H9 (cell line): ENCODE data around the gene TRABD2B. TPM values are rescaled to one million over a fixed set of nuclear protein-coding genes. Genes with fewer than 3 reads are reported as not detected.

Experiments used
- DNase-seq: peaks from one replicate; pipeline ENCODE4 v3.0.0-alpha.2; 2017
- H2AFZ ChIP-seq: one replicate; pipeline ENCODE4 v1.6.1; 2013; ENCODE audit warnings: mild to moderate bottlenecking, low read length, control low read depth, moderate library complexity
- H2AK5ac ChIP-seq: 2 replicates; pipeline ENCODE4 v1.6.1; 2013; ENCODE audit warnings: low read length, control low read depth, mixed read lengths; ENCODE audit not compliant: insufficient read length
- H2BK120ac ChIP-seq: one replicate; pipeline ENCODE4 v1.6.1; 2013; ENCODE audit warnings: low read depth, mild to moderate bottlenecking, low read length, control low read depth, inconsistent platforms; ENCODE audit not compliant: poor library complexity, severe bottlenecking
- H2BK12ac ChIP-seq: 2 replicates; pipeline ENCODE4 v1.6.1; 2013; ENCODE audit warnings: low read length, control low read depth, mixed read lengths, low read depth; ENCODE audit not compliant: insufficient read length
- H2BK15ac ChIP-seq: 2 replicates; pipeline ENCODE4 v1.6.1; 2013; ENCODE audit warnings: low read depth, low read length, control low read depth
- H2BK20ac ChIP-seq: one replicate; pipeline ENCODE4 v1.6.1; 2013; ENCODE audit warnings: low read depth, mild to moderate bottlenecking, low read length, control low read depth, inconsistent platforms; ENCODE audit not compliant: poor library complexity, severe bottlenecking
- H2BK5ac ChIP-seq: 2 replicates; pipeline ENCODE4 v1.6.1; 2013; ENCODE audit warnings: low read length, control low read depth, mixed read lengths; ENCODE audit not compliant: insufficient read length
- H3K14ac ChIP-seq: 2 replicates; pipeline ENCODE4 v1.6.1; 2013; ENCODE audit warnings: low read length, control low read depth; ENCODE audit not compliant: insufficient read depth
- H3K18ac ChIP-seq: 2 replicates; pipeline ENCODE4 v1.6.1; 2013; ENCODE audit warnings: low read depth, mild to moderate bottlenecking, mixed read lengths, low read length, control low read depth; ENCODE audit not compliant: insufficient read length
- H3K23ac ChIP-seq: 2 replicates; pipeline ENCODE4 v1.6.1; 2013; ENCODE audit warnings: low read length, control low read depth, mixed read lengths, low read depth; ENCODE audit not compliant: insufficient read length
- H3K23me2 ChIP-seq: 2 replicates; pipeline ENCODE4 v1.6.1; 2013; ENCODE audit warnings: low read depth, mild to moderate bottlenecking, mixed read lengths, low read length, control low read depth; ENCODE audit not compliant: insufficient read length, poor library complexity, severe bottlenecking
- H3K27ac ChIP-seq: 2 replicates; pipeline ENCODE4 v1.5.1; 2013; ENCODE audit warnings: low read length, control low read depth, mixed read lengths, low read depth; ENCODE audit not compliant: insufficient read length
- H3K27me3 ChIP-seq: 2 replicates; pipeline ENCODE4 v1.6.1; 2013; ENCODE audit warnings: low read length, control low read depth, inconsistent platforms; ENCODE audit not compliant: insufficient read depth
- H3K4ac ChIP-seq: 2 replicates; pipeline ENCODE4 v1.6.1; 2013; ENCODE audit warnings: low read depth, mild to moderate bottlenecking, control low read depth, inconsistent platforms, low read length, moderate library complexity
- H3K4me1 ChIP-seq: 2 replicates; pipeline ENCODE4 v1.6.1; 2013; ENCODE audit warnings: low read length, control low read depth, inconsistent platforms; ENCODE audit not compliant: insufficient read depth
- H3K4me2 ChIP-seq: 2 replicates; pipeline ENCODE4 v1.6.1; 2013; ENCODE audit warnings: low read length, control low read depth, mixed read lengths; ENCODE audit not compliant: insufficient read length, insufficient read depth
- H3K56ac ChIP-seq: 2 replicates; pipeline ENCODE4 v1.6.1; 2013; ENCODE audit warnings: low read depth, mild to moderate bottlenecking, mixed read lengths, low read length, control low read depth; ENCODE audit not compliant: insufficient read length
- H3K79me1 ChIP-seq: 2 replicates; pipeline ENCODE4 v1.6.1; 2013; ENCODE audit warnings: low read depth, mild to moderate bottlenecking, moderate library complexity, low read length, control low read depth, inconsistent platforms; ENCODE audit not compliant: insufficient read depth, poor library complexity, severe bottlenecking
- H3K79me2 ChIP-seq: 2 replicates; pipeline ENCODE4 v1.6.1; 2013; ENCODE audit warnings: low read length, control low read depth, inconsistent platforms; ENCODE audit not compliant: insufficient read depth
- H3K9ac ChIP-seq: 2 replicates; pipeline ENCODE4 v1.6.1; 2013; ENCODE audit warnings: low read length, control low read depth, mixed read lengths; ENCODE audit not compliant: insufficient read length; ENCODE audit errors: extremely low read depth
- H3K9me3 ChIP-seq: one replicate; pipeline ENCODE4 v1.6.1; 2013; ENCODE audit warnings: low read depth, low read length, inconsistent platforms; ENCODE audit not compliant: control insufficient read depth
- H3T11ph ChIP-seq: one replicate; pipeline ENCODE4 v1.6.1; 2013; ENCODE audit warnings: mild to moderate bottlenecking, low read length, control low read depth, inconsistent platforms
- H4K20me1 ChIP-seq: one replicate; pipeline ENCODE4 v1.6.1; 2013; ENCODE audit not compliant: control insufficient read depth, insufficient read length, insufficient read depth
- H4K5ac ChIP-seq: 2 replicates; pipeline ENCODE4 v1.6.1; 2013; ENCODE audit warnings: low read depth, mild to moderate bottlenecking, mixed read lengths, low read length, control low read depth; ENCODE audit not compliant: insufficient read length
- H4K8ac ChIP-seq: replicated peaks from 2 replicates; pipeline ENCODE4 v1.6.1; 2013; ENCODE audit warnings: low read length, control low read depth, mixed read lengths, low read depth; ENCODE audit not compliant: insufficient read length
- H4K91ac ChIP-seq: 2 replicates; pipeline ENCODE4 v1.6.1; 2013; ENCODE audit warnings: low read depth, mild to moderate bottlenecking, moderate library complexity, mixed read lengths, low read length, control low read depth; ENCODE audit not compliant: insufficient read length
- H3K27ac Mint-ChIP-seq, 3 experiments: 2 replicates in 2 of 3; 3 replicates in 1 of 3; pipeline ENCODE4 v1.8.0; 2020 to 2021; ENCODE audit warnings: mixed read lengths in 3 of 3, mild to moderate bottlenecking in 1 of 3, moderate library complexity in 1 of 3
- H3K27me3 Mint-ChIP-seq: 2 replicates; pipeline ENCODE4 v1.8.0; 2021; ENCODE audit warnings: low read depth, mild to moderate bottlenecking, moderate library complexity, mixed read lengths
- H3K36me3 Mint-ChIP-seq, 3 experiments: 2 replicates in 2 of 3; 3 replicates in 1 of 3; pipeline ENCODE4 v1.8.0; 2020 to 2021; ENCODE audit warnings: low read depth in 3 of 3, mixed read lengths in 3 of 3; ENCODE audit not compliant: insufficient read depth in 1 of 3
- H3K4me1 Mint-ChIP-seq, 2 experiments: 2 replicates each; pipeline ENCODE4 v1.8.0; 2020; ENCODE audit warnings: mixed read lengths in 2 of 2
- H3K4me3 Mint-ChIP-seq, 2 experiments: 2 replicates in 1 of 2; 3 replicates in 1 of 2; pipeline ENCODE4 v1.8.0; 2020 to 2021; ENCODE audit warnings: mild to moderate bottlenecking in 2 of 2, mixed read lengths in 2 of 2, moderate library complexity in 1 of 2
- H3K9me3 Mint-ChIP-seq, 2 experiments: 2 replicates in 1 of 2; 3 replicates in 1 of 2; pipeline ENCODE4 v1.8.0; 2020; ENCODE audit warnings: mild to moderate bottlenecking in 2 of 2, mixed read lengths in 2 of 2, moderate library complexity in 1 of 2
- WGBS: extraction: QIAGEN DNeasy Blood & Tissue Kit; methylation state at CpG from one replicate; pipeline ENCODE4 v1.1.7; 2013; ENCODE audit warnings: missing lambda C conversion rate, low lambda C conversion rate, mixed read lengths; ENCODE audit not compliant: insufficient read length; ENCODE audit errors: extremely low coverage; 5-methylcytosine and 5-hydroxymethylcytosine counted together
- total RNA-seq: library from RNA; stranded (reverse); gene quantifications from 2 replicates; pipeline ENCODE4 v1.2.1, GENCODE V29; 2021
- TF ChIP-seq, protein P1 (sequence below): fragments of 200-600 bp; sonication (generic); conservative IDR thresholded peaks from 3 replicates; pipeline ENCODE4 v1.8.0; 2021; ENCODE audit warnings: antibody characterized with exemption, mild to moderate bottlenecking

TRABD2B gene
- total RNA-seq, 1 experiment from 2014 or later = 2.3 TPM

DNA sequence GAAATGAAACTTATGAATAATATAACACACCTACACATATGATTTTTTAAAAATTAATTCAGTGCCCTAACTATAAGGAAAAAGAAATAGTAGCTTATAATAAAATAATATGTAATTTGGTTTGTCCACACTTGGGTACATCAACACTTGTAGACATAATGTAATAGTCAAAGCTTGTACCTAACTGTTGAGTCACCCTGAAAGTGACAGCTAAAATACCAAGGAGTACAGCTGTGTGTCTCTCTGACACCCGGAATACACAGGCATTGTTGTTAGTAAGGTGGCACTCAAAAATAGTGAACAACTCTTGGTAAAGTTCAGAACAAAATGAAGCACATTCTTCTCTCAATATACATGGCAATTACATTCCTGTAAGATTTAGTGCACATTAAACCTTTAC lies 243.4 kb downstream of the TRABD2B start:
- no peak overlapping the region for H2BK5ac ChIP-seq
- H2BK12ac ChIP-seq = no peak overlapping the region
- Mint-ChIP-seq H3K27ac (no peak overlapping the region), H3K27me3 (peaks cover 16% of the 10 kb centered on the region), H3K9me3 (no peaks in the 10 kb centered on the region; a peak in 1 of 5 replicates), H3K36me3 (no peaks in the 10 kb centered on the region), H3K4me1 (peaks cover 3 to 11% of the 10 kb centered on the region in 2 experiments), H3K4me3 (no peak overlapping the region)
- H3K79me1 ChIP-seq = no peaks in the 10 kb centered on the region
- no peak overlapping the region for H3K56ac ChIP-seq
- H3K23ac ChIP-seq = no peak overlapping the region
- H2BK20ac ChIP-seq = no peak overlapping the region
- H3K4ac ChIP-seq = no peak overlapping the region
- no peak overlapping the region for H3K4me2 ChIP-seq
- no peaks in the 10 kb centered on the region for H4K20me1 ChIP-seq
- no peaks in the 10 kb centered on the region for H3K23me2 ChIP-seq
- no peak overlapping the region for H2AFZ ChIP-seq
- DNase-seq = no peak
- H3K14ac ChIP-seq = no peak overlapping the region
- no peaks in the 10 kb centered on the region for H3K27me3 ChIP-seq
- H3K18ac ChIP-seq = no peak overlapping the region
- H4K91ac ChIP-seq = no peak overlapping the region
- H3T11ph ChIP-seq = no peak overlapping the region
- no CpG with 5 or more reads among the region's 1 CpG for WGBS
- no peak overlapping the region for H3K27ac ChIP-seq
- H2BK15ac ChIP-seq = no peak overlapping the region
- no peaks in the 10 kb centered on the region for H3K79me2 ChIP-seq
- no peak overlapping the region for H4K8ac ChIP-seq
- no peak overlapping the region for H4K5ac ChIP-seq
- no peaks in the 10 kb centered on the region for H3K9me3 ChIP-seq
- TF ChIP-seq, protein P1, sequence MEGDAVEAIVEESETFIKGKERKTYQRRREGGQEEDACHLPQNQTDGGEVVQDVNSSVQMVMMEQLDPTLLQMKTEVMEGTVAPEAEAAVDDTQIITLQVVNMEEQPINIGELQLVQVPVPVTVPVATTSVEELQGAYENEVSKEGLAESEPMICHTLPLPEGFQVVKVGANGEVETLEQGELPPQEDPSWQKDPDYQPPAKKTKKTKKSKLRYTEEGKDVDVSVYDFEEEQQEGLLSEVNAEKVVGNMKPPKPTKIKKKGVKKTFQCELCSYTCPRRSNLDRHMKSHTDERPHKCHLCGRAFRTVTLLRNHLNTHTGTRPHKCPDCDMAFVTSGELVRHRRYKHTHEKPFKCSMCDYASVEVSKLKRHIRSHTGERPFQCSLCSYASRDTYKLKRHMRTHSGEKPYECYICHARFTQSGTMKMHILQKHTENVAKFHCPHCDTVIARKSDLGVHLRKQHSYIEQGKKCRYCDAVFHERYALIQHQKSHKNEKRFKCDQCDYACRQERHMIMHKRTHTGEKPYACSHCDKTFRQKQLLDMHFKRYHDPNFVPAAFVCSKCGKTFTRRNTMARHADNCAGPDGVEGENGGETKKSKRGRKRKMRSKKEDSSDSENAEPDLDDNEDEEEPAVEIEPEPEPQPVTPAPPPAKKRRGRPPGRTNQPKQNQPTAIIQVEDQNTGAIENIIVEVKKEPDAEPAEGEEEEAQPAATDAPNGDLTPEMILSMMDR = no peak
- H2AK5ac ChIP-seq = no peak overlapping the region
- H3K9ac ChIP-seq = no peak overlapping the region
- no peak overlapping the region for H2BK120ac ChIP-seq
- no peaks in the 10 kb centered on the region for H3K4me1 ChIP-seq
